HCT116 (cell line): ENCODE data around the gene CERCAM.

Experiments used
- EZH2 ChIP-seq: fragments of 200-600 bp; sonication (generic); IDR thresholded peaks from 2 replicates; pipeline ENCODE4 v1.6.1; 2017; ENCODE audit warnings: antibody characterized with exemption, mixed run types
- FOSL1 ChIP-seq: IDR thresholded peaks from 2 replicates; pipeline ENCODE4 v1.6.1; 2012; ENCODE audit warnings: low read depth
- RAD21 ChIP-seq: IDR thresholded peaks from 2 replicates; pipeline ENCODE4 v1.6.1; 2012; ENCODE audit warnings: low read depth, mild to moderate bottlenecking
- TF ChIP-seq, protein P1 (sequence below), 3 experiments: fragments of 200-600 bp in 1 of 3; sonication (generic) in 1 of 3; IDR thresholded peaks in 2 of 3; conservative IDR thresholded peaks in 1 of 3; 2 replicates each; pipeline ENCODE4 v1.5.1; 2012 to 2017; ENCODE audit warnings: low read depth in 2 of 3, low read length in 2 of 3, antibody characterized with exemption in 1 of 3, borderline replicate concordance in 1 of 3, control low read depth in 1 of 3, mild to moderate bottlenecking in 1 of 3, mixed read lengths in 1 of 3, mixed run types in 1 of 3, moderate library complexity in 1 of 3; ENCODE audit not compliant: insufficient read depth in 1 of 3
- TF ChIP-seq, protein P2 (sequence below): IDR thresholded peaks from 2 replicates; pipeline ENCODE4 v1.6.1; 2012

- TF ChIP-seq, protein P1, sequence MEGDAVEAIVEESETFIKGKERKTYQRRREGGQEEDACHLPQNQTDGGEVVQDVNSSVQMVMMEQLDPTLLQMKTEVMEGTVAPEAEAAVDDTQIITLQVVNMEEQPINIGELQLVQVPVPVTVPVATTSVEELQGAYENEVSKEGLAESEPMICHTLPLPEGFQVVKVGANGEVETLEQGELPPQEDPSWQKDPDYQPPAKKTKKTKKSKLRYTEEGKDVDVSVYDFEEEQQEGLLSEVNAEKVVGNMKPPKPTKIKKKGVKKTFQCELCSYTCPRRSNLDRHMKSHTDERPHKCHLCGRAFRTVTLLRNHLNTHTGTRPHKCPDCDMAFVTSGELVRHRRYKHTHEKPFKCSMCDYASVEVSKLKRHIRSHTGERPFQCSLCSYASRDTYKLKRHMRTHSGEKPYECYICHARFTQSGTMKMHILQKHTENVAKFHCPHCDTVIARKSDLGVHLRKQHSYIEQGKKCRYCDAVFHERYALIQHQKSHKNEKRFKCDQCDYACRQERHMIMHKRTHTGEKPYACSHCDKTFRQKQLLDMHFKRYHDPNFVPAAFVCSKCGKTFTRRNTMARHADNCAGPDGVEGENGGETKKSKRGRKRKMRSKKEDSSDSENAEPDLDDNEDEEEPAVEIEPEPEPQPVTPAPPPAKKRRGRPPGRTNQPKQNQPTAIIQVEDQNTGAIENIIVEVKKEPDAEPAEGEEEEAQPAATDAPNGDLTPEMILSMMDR (IDR thresholded peaks at IDR 0.05 in 2 of 3, conservative IDR thresholded peaks at IDR 0.05 in 1 of 3; ENCODE audit: borderline replicate concordance in 1 of 3, insufficient read depth in 1 of 3, low read depth in 2 of 3, low read length in 2 of 3) = no peak
- no peak for TF ChIP-seq RAD21
- TF ChIP-seq, protein P2, sequence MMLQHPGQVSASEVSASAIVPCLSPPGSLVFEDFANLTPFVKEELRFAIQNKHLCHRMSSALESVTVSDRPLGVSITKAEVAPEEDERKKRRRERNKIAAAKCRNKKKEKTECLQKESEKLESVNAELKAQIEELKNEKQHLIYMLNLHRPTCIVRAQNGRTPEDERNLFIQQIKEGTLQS = no peak
- no peak for TF ChIP-seq EZH2
- TF ChIP-seq FOSL1 = no peak
Measured at GRCh38 chr9:128393970-128394369, 26.7 kb upstream of the CERCAM start.
